Measurements from ENCODE around the gene EXOSC10. TPM values are rescaled to one million over a fixed set of nuclear protein-coding genes. Genes with fewer than 3 reads are reported as not detected.

Gene EXOSC10
- total RNA-seq (10 to 100 TPM; 62.0 to 79.8 TPM), polyA plus RNA-seq (ENCODE audit: insufficient read length in 2 of 2) (100 to 1,000 TPM in 1 of 2 donors, 10 to 100 TPM in 1; 81.4 to 115 TPM)
- long read RNA-seq, donor 1, partial matches to known transcripts, result 37 of 44 reads
- long read RNA-seq, donor 1, other reads (novel, unspliced or antisense), result 0 of 44 reads
- long read RNA-seq, donor 2, partial matches to known transcripts, result 10 of 10 reads
- long read RNA-seq, donor 2, other reads (novel, unspliced or antisense), result 0 of 10 reads
- long read RNA-seq, donor 3, partial matches to known transcripts, result 6 of 7 reads
- long read RNA-seq, donor 3, other reads (novel, unspliced or antisense), result 0 of 7 reads
- long read RNA-seq, donor 4, transcript EXOSC10-202 (25 exons, 2,808 nt), result major isoform, 5 of 56 reads
- long read RNA-seq, donor 4, partial matches to known transcripts, result 50 of 56 reads
- long read RNA-seq, donor 4, other reads (novel, unspliced or antisense), result 0 of 56 reads

DNA sequence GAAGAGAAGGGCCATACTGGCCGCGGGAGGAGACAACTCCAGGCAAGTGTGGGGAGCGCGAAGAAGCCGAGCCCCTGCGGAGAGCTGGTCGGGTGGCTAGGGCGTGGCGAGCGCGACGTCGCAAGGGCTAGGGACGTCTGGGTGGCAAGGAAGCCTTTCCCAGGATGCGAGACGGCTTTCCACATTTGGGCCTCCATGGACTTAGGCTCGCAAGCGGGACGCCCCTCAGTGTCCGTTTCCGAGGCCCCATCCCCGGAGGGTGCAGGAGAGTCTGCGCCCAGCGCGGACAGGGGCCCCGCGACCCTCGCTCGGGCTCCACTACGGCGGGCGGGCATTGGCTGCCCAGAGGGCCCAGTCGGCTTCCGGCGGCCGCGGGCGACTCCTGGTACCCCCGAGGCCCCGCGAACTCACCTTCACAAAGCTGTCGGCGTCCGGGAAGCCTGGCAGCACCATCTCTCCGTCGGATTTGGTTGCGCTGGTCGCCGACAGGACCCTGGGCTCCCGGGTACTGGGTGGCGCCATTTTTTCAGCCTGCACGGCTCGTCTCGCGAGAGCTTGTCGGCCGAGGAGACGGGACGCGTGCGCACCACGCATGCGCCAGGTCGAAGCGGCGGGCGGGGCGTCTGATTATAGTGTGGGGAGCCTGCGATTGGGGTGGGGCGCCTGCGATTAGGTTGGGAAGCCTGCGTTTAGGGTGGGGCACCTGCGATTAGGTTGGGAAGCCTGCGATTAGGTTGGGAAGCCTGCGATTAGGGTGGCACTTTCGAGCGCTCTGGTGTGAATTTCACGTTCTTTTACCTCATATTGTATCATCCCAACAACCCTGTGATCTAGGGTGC lies at the start of gene EXOSC10:
EXOSC10 (minus strand) TSS at position 560 of the 839 bp plus-strand sequence; CDS start at position 522, 38 bp downstream.
- Histone ChIP-seq H3K4me1 (ENCODE audit: control insufficient read depth, insufficient read depth, low read length) (peaks cover 4% of the 10 kb centered on the region), H3K36me3 (ENCODE audit: control insufficient read depth, insufficient read depth, low read length) (peaks cover 34% of the 10 kb centered on the region), H3K9me3 (ENCODE audit: control insufficient read depth, insufficient read depth, low read length) (no peaks in the 10 kb centered on the region), H3K4me3 (ENCODE audit: low read depth, low read length) (peak within 1 kb of the TSS; percentile 78), H3K27me3 (ENCODE audit: control insufficient read depth, insufficient read depth, low read length) (no peaks in the 10 kb centered on the region), H3K27ac (ENCODE audit: low read depth, low read length) (peak within 1 kb of the TSS; percentile 59)
- under 1% methylated on average over 68 of the region's 78 CpGs for WGBS (ENCODE audit: insufficient coverage)
- DNase-seq (ENCODE audit: low read depth in 4 of 6, low spot score in 6 of 6), result peak; percentile 75 to 97 (median 88)

GRCh38 chr1:11147197-11147770 lies 47.6 kb upstream of the EXOSC10 start:
- DNase-seq (ENCODE audit: low read depth in 4 of 6, low spot score in 6 of 6), result peak in 1 of 6 donors; percentile 87
- no peak overlapping the region for H3K4me3 ChIP-seq (ENCODE audit: low read depth, low read length)
- WGBS (ENCODE audit: insufficient coverage), result 65% methylated on average over 3 of the region's 4 CpGs

GRCh38 chr1:11145741-11146140 lies 46.1 kb upstream of the EXOSC10 start:
- H3K27ac ChIP-seq (ENCODE audit: low read depth, low read length), result no peak overlapping the region

More at GRCh38 chr1:11147197-11147770, 47.6 kb upstream of the EXOSC10 start:
- H3K36me3 ChIP-seq (ENCODE audit: control insufficient read depth, insufficient read depth, low read length), result peaks cover 30% of the 10 kb centered on the region
- no peaks in the 10 kb centered on the region for H3K27me3 ChIP-seq (ENCODE audit: control insufficient read depth, insufficient read depth, low read length)
- no peak overlapping the region for H3K27ac ChIP-seq (ENCODE audit: low read depth, low read length)
- no peaks in the 10 kb centered on the region for H3K9me3 ChIP-seq (ENCODE audit: control insufficient read depth, insufficient read depth, low read length)
- no peaks in the 10 kb centered on the region for H3K4me1 ChIP-seq (ENCODE audit: control insufficient read depth, insufficient read depth, low read length)

GRCh38 chr1:11144570-11145256 lies 45.0 kb upstream of the EXOSC10 start:
- H3K4me3 ChIP-seq (ENCODE audit: low read depth, low read length), result no peak overlapping the region
- H3K36me3 ChIP-seq (ENCODE audit: control insufficient read depth, insufficient read depth, low read length), result peaks cover 35% of the 10 kb centered on the region
- H3K27ac ChIP-seq (ENCODE audit: low read depth, low read length), result no peak overlapping the region
- DNase-seq (ENCODE audit: low read depth in 4 of 6, low spot score in 6 of 6), result peak in 1 of 6 donors; percentile 82
- H3K27me3 ChIP-seq (ENCODE audit: control insufficient read depth, insufficient read depth, low read length), result no peaks in the 10 kb centered on the region
- WGBS (ENCODE audit: insufficient coverage), result 82% methylated on average over 7 of the region's 12 CpGs
- H3K9me3 ChIP-seq (ENCODE audit: control insufficient read depth, insufficient read depth, low read length), result no peaks in the 10 kb centered on the region
- H3K4me1 ChIP-seq (ENCODE audit: control insufficient read depth, insufficient read depth, low read length), result no peaks in the 10 kb centered on the region

More at GRCh38 chr1:11145741-11146140, 46.1 kb upstream of the EXOSC10 start:
- Histone ChIP-seq H3K27me3 (ENCODE audit: control insufficient read depth, insufficient read depth, low read length) (no peaks in the 10 kb centered on the region), H3K4me3 (ENCODE audit: low read depth, low read length) (no peak overlapping the region), H3K9me3 (ENCODE audit: control insufficient read depth, insufficient read depth, low read length) (no peaks in the 10 kb centered on the region), H3K36me3 (ENCODE audit: control insufficient read depth, insufficient read depth, low read length) (peaks cover 35% of the 10 kb centered on the region), H3K4me1 (ENCODE audit: control insufficient read depth, insufficient read depth, low read length) (no peaks in the 10 kb centered on the region)
- 81% methylated on average over 4 of the region's 6 CpGs for WGBS (ENCODE audit: insufficient coverage)
- no peak for DNase-seq (ENCODE audit: low read depth in 4 of 6, low spot score in 6 of 6)

- no peak overlapping the region for H3K4me3 ChIP-seq (ENCODE audit: low read depth, low read length)
- 83% methylated on average over 1 of the region's 2 CpGs for WGBS (ENCODE audit: insufficient coverage)
- H3K27me3 ChIP-seq (ENCODE audit: control insufficient read depth, insufficient read depth, low read length), result no peaks in the 10 kb centered on the region
- peaks cover 35% of the 10 kb centered on the region for H3K36me3 ChIP-seq (ENCODE audit: control insufficient read depth, insufficient read depth, low read length)
- H3K4me1 ChIP-seq (ENCODE audit: control insufficient read depth, insufficient read depth, low read length), result no peaks in the 10 kb centered on the region
- DNase-seq (ENCODE audit: low read depth in 4 of 6, low spot score in 6 of 6), result no peak
- no peaks in the 10 kb centered on the region for H3K9me3 ChIP-seq (ENCODE audit: control insufficient read depth, insufficient read depth, low read length)
- no peak overlapping the region for H3K27ac ChIP-seq (ENCODE audit: low read depth, low read length)
These were observed 44.2 kb upstream of the EXOSC10 start for GRCh38 chr1:11143907-11144306.

- no peaks in the 10 kb centered on the region for H3K27me3 ChIP-seq (ENCODE audit: control insufficient read depth, insufficient read depth, low read length)
- H3K36me3 ChIP-seq (ENCODE audit: control insufficient read depth, insufficient read depth, low read length), result peaks cover 32% of the 10 kb centered on the region
- no peaks in the 10 kb centered on the region for H3K9me3 ChIP-seq (ENCODE audit: control insufficient read depth, insufficient read depth, low read length)
- no peaks in the 10 kb centered on the region for H3K4me1 ChIP-seq (ENCODE audit: control insufficient read depth, insufficient read depth, low read length)
- DNase-seq (ENCODE audit: low read depth in 4 of 6, low spot score in 6 of 6), result no peak
- H3K27ac ChIP-seq (ENCODE audit: low read depth, low read length), result no peak overlapping the region
- WGBS (ENCODE audit: insufficient coverage), result 98% methylated on average over 4 of the region's 5 CpGs
- no peak overlapping the region for H3K4me3 ChIP-seq (ENCODE audit: low read depth, low read length)
These were observed 43.7 kb upstream of the EXOSC10 start for GRCh38 chr1:11143401-11143800.

DNA sequence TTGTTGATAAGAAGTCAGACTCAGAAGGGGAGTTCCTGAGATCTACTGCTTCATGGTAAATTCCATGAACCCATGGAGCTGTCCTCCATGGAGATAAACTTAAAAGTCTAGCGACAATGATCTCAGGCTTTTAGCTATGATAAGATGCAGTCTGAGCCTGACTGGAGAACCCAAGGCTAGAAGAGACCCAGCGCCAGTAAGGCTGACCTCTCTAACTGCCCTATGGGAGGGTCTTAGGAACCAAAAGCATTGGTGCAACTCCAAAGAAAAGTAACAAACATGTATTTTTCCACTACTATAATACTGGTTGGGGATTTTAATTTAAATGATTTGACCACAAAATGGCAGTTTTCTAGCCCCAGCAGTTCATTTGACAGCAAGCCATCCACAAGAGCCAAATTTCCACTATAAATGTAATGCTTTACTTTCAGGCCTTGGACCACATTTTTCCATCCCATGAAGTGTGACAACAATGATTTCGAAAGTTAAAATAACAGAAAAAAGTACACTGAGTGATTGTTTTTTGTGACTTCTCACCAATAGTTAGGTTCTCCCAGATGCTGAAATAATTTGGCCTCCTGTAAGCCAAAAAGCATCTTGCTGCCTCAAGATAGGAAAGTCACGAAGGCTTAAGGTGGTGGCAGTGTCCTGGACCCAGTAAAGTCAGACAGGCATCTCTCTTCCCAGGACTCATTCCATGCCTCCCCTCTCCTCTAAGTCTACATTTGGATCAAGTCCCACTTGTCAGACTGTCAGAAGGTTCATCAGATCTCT lies 43.1 kb upstream of the EXOSC10 start:
- Histone ChIP-seq H3K36me3 (ENCODE audit: control insufficient read depth, insufficient read depth, low read length) (peaks cover 32% of the 10 kb centered on the region), H3K27ac (ENCODE audit: low read depth, low read length) (no peak overlapping the region), H3K4me1 (ENCODE audit: control insufficient read depth, insufficient read depth, low read length) (no peaks in the 10 kb centered on the region), H3K4me3 (ENCODE audit: low read depth, low read length) (no peak overlapping the region), H3K27me3 (ENCODE audit: control insufficient read depth, insufficient read depth, low read length) (no peaks in the 10 kb centered on the region), H3K9me3 (ENCODE audit: control insufficient read depth, insufficient read depth, low read length) (no peaks in the 10 kb centered on the region)
- WGBS (ENCODE audit: insufficient coverage), result 86% methylated on average over 1 of the region's 4 CpGs
- DNase-seq (ENCODE audit: low read depth in 4 of 6, low spot score in 6 of 6), result no peak

GRCh38 chr1:11138952-11139351 lies 39.3 kb upstream of the EXOSC10 start:
- WGBS (ENCODE audit: insufficient coverage), result 93% methylated on average over 3 of the region's 3 CpGs
- H3K36me3 ChIP-seq (ENCODE audit: control insufficient read depth, insufficient read depth, low read length), result peaks cover 31% of the 10 kb centered on the region

More at GRCh38 chr1:11138952-11139351, 39.3 kb upstream of the EXOSC10 start:
- Histone ChIP-seq H3K9me3 (ENCODE audit: control insufficient read depth, insufficient read depth, low read length) (no peaks in the 10 kb centered on the region), H3K4me3 (ENCODE audit: low read depth, low read length) (no peak overlapping the region), H3K4me1 (ENCODE audit: control insufficient read depth, insufficient read depth, low read length) (peaks cover 5% of the 10 kb centered on the region), H3K27me3 (ENCODE audit: control insufficient read depth, insufficient read depth, low read length) (no peaks in the 10 kb centered on the region), H3K27ac (ENCODE audit: low read depth, low read length) (no peak overlapping the region)
- no peak for DNase-seq (ENCODE audit: low read depth in 4 of 6, low spot score in 6 of 6)

Measured in spinal cord (tissue), 10 donors.